WTC11 (cell line): Measurements from ENCODE around the gene BAG1. TPM values are rescaled to one million over a fixed set of nuclear protein-coding genes. Genes with fewer than 3 reads are reported as not detected.
A peak's percentile ranks its signal among the peaks of the same experiment; 100 is the strongest.

Experiments used
- ATAC-seq: fragments of 200-7000 bp; cut with Tn5 transposase; 2 replicates; pipeline ENCODE4 v1.10.0; 2021; ENCODE audit warnings: mild to moderate bottlenecking, moderate library complexity
- CTCF ChIA-PET: fragments of 300-600 bp; sonication (Branson Sonifier 250); formaldehyde crosslinking; loops from one replicate; lab custom pipeline; 2021; ENCODE audit warnings: antibody characterized with exemption; lab: Charles Lee
- POLR2A ChIA-PET: fragments of 350-600 bp; sonication (Branson Sonifier 250); formaldehyde crosslinking; loops from one replicate; lab custom pipeline; 2021; ENCODE audit warnings: antibody characterized with exemption; lab: Charles Lee
- DNase-seq: peaks from one replicate; pipeline ENCODE4 v3.0.0; 2021; ENCODE audit warnings: low spot score
- H3K27ac Mint-ChIP-seq: 2 replicates; pipeline ENCODE4 v1.8.0; 2021; ENCODE audit warnings: mixed read lengths
- H3K27me3 Mint-ChIP-seq: 2 replicates; pipeline ENCODE4 v1.8.0; 2021; ENCODE audit warnings: low read depth, mild to moderate bottlenecking, moderate library complexity, mixed read lengths
- H3K36me3 Mint-ChIP-seq: 2 replicates; pipeline ENCODE4 v1.8.0; 2021; ENCODE audit warnings: mixed read lengths
- H3K4me1 Mint-ChIP-seq: 2 replicates; pipeline ENCODE4 v1.8.0; 2022; ENCODE audit warnings: mixed read lengths
- H3K4me3 Mint-ChIP-seq: 2 replicates; pipeline ENCODE4 v1.8.0; 2021; ENCODE audit warnings: mild to moderate bottlenecking, moderate library complexity, mixed read lengths
- H3K9me3 Mint-ChIP-seq: 2 replicates; pipeline ENCODE4 v1.8.0; 2021; ENCODE audit warnings: mixed read lengths
- ATF1 ChIP-seq: sonication (generic); formaldehyde crosslinking; IDR thresholded peaks from 2 replicates; pipeline ENCODE4 v1.8.1; 2023; ENCODE audit warnings: mild to moderate bottlenecking, moderate library complexity, missing genetic modification reagents
- E2F5 ChIP-seq: sonication (generic); formaldehyde crosslinking; IDR thresholded peaks from 2 replicates; pipeline ENCODE4 v1.8.1; 2022; ENCODE audit warnings: mild to moderate bottlenecking, moderate library complexity, missing genetic modification reagents
- ELF4 ChIP-seq: sonication (generic); formaldehyde crosslinking; IDR thresholded peaks from 2 replicates; pipeline ENCODE4 v1.8.1; 2022; ENCODE audit warnings: low read depth, mild to moderate bottlenecking, moderate library complexity, missing genetic modification reagents
- ETV6 ChIP-seq: sonication (generic); formaldehyde crosslinking; IDR thresholded peaks from 2 replicates; pipeline ENCODE4 v1.8.1; 2022; ENCODE audit warnings: mild to moderate bottlenecking, missing genetic modification reagents
- GRHL2 ChIP-seq: fragments of 250-450 bp; sonication (Bioruptor Pico); IDR thresholded peaks from 2 replicates; pipeline ENCODE4 v1.8.0; 2022; ENCODE audit warnings: mild to moderate bottlenecking, moderate library complexity; ENCODE audit not compliant: insufficient replicate concordance, severe bottlenecking
- MXD4 ChIP-seq: fragments of 250-450 bp; sonication (Bioruptor Pico); IDR thresholded peaks from 2 replicates; pipeline ENCODE4 v1.8.0; 2021; ENCODE audit warnings: mild to moderate bottlenecking, moderate library complexity, borderline replicate concordance
- PRRX2 ChIP-seq: fragments of 250-450 bp; sonication (Bioruptor Pico); IDR thresholded peaks from 2 replicates; pipeline ENCODE4 v1.8.0; 2021; ENCODE audit warnings: mild to moderate bottlenecking
- SOX15 ChIP-seq: fragments of 250-450 bp; sonication (Bioruptor Pico); IDR thresholded peaks from 2 replicates; pipeline ENCODE4 v1.9.0; 2021; ENCODE audit warnings: mild to moderate bottlenecking
- TEAD4 ChIP-seq: sonication (generic); formaldehyde crosslinking; IDR thresholded peaks from 2 replicates; pipeline ENCODE4 v1.8.0; 2022; ENCODE audit warnings: mild to moderate bottlenecking, missing genetic modification reagents
- ZNF317 ChIP-seq: sonication (generic); formaldehyde crosslinking; IDR thresholded peaks from 2 replicates; pipeline ENCODE4 v1.8.1; 2023; ENCODE audit warnings: low read depth, mild to moderate bottlenecking, moderate library complexity, missing genetic modification reagents, borderline replicate concordance
- ZNF512 ChIP-seq: sonication (generic); formaldehyde crosslinking; IDR thresholded peaks from 2 replicates; pipeline ENCODE4 v1.8.1; 2022; ENCODE audit warnings: missing genetic modification reagents, borderline replicate concordance
- ZNF671 ChIP-seq: fragments of 250-450 bp; sonication (Bioruptor Pico); IDR thresholded peaks from 2 replicates; pipeline ENCODE4 v1.8.0; 2021; ENCODE audit warnings: mild to moderate bottlenecking
- total RNA-seq: library from RNA; stranded (reverse); gene quantifications from 3 replicates; pipeline ENCODE4 v1.2.3, GENCODE V29; 2021
- TF ChIP-seq, protein P1 (sequence below): sonication (generic); formaldehyde crosslinking; conservative IDR thresholded peaks from 2 replicates; pipeline ENCODE4 v1.8.1; 2022; ENCODE audit warnings: mild to moderate bottlenecking, missing genetic modification reagents
- TF ChIP-seq, protein P2 (sequence below): sonication (generic); formaldehyde crosslinking; IDR thresholded peaks from 2 replicates; pipeline ENCODE4 v1.8.1; 2022; ENCODE audit warnings: low read depth, missing genetic modification reagents, borderline replicate concordance
- TF ChIP-seq, protein P3 (sequence below): fragments of 250-450 bp; sonication (Bioruptor Pico); IDR thresholded peaks from 2 replicates; pipeline ENCODE4 v1.9.0; 2021; ENCODE audit warnings: mild to moderate bottlenecking
- TF ChIP-seq, protein P4 (sequence below): fragments of 250-450 bp; sonication (Bioruptor Pico); IDR thresholded peaks from 2 replicates; pipeline ENCODE4 v1.9.0; 2021; ENCODE audit warnings: moderate library complexity, mild to moderate bottlenecking, inconsistent platforms, borderline replicate concordance
- TF ChIP-seq, protein P5 (sequence below): sonication (generic); formaldehyde crosslinking; IDR thresholded peaks from 2 replicates; pipeline ENCODE4 v1.8.1; 2023; ENCODE audit warnings: mild to moderate bottlenecking, missing genetic modification reagents
- TF ChIP-seq, protein P6 (sequence below): sonication (generic); formaldehyde crosslinking; IDR thresholded peaks from 2 replicates; pipeline ENCODE4 v1.8.1; 2023; ENCODE audit warnings: mild to moderate bottlenecking, missing genetic modification reagents, borderline replicate concordance
- TF ChIP-seq, protein P7 (sequence below): sonication (generic); formaldehyde crosslinking; IDR thresholded peaks from 2 replicates; pipeline ENCODE4 v1.8.1; 2022; ENCODE audit warnings: low read depth, mild to moderate bottlenecking, moderate library complexity, missing genetic modification reagents, borderline replicate concordance

Gene BAG1
- total RNA-seq, 1 experiment from 2014 or later = 52.9 TPM

DNA sequence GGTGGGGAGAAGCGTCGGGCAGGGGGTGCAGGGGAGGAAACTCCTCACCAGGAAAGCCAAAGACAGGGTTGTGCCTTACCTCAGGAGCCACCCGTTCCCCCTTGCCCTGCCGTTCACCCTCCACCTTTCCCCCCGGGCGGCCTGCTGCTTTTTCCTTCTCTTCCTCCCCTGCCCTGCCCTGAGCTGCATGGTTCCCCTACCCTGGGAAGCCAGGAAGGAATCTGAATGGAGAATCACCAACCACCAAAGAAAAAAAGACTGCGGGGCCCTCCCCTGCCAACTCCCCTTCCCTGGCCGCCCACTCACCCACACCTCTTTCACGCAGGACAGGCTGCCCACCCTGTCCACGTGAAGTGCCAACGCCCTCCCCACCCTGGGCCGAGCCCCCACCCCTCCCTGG lies 25.0 kb upstream of the BAG1 start:
- peak overlapping the region; percentile 99 for H3K4me3 Mint-ChIP-seq
- peak overlapping the region; percentile 99; the same call in 1 of the 2 replicates for H3K27ac Mint-ChIP-seq
- no peak for DNase-seq
- no peaks in the 10 kb centered on the region for H3K27me3 Mint-ChIP-seq
- no peak for ATAC-seq
- H3K9me3 Mint-ChIP-seq = no peaks in the 10 kb centered on the region
- TF ChIP-seq SOX15 (CRISPR knock-in tag) (no peak), ZNF671 (CRISPR knock-in tag) (no peak), PRRX2 (CRISPR knock-in tag) (no peak)
- TF ChIP-seq, all 79 proteins: peak for 0
- CTCF ChIA-PET = interaction anchor here (0.6 to 1.7 kb wide), 4 partner anchors 126 to 195 kb away, joined by 3 to 7 read pairs (median 5); no protein-coding TSS in a partner anchor
- peaks cover 4% of the 10 kb centered on the region for H3K36me3 Mint-ChIP-seq
- POLR2A ChIA-PET = interaction anchor here (1.2 to 1.5 kb wide), 5 partner anchors 13 to 264 kb away, joined by 3 to 13 read pairs (median 6); partner anchors contain the start of genes BAG1, CHMP5, DNAJA1 and NOL6
- peaks cover 14% of the 10 kb centered on the region for H3K4me1 Mint-ChIP-seq

DNA sequence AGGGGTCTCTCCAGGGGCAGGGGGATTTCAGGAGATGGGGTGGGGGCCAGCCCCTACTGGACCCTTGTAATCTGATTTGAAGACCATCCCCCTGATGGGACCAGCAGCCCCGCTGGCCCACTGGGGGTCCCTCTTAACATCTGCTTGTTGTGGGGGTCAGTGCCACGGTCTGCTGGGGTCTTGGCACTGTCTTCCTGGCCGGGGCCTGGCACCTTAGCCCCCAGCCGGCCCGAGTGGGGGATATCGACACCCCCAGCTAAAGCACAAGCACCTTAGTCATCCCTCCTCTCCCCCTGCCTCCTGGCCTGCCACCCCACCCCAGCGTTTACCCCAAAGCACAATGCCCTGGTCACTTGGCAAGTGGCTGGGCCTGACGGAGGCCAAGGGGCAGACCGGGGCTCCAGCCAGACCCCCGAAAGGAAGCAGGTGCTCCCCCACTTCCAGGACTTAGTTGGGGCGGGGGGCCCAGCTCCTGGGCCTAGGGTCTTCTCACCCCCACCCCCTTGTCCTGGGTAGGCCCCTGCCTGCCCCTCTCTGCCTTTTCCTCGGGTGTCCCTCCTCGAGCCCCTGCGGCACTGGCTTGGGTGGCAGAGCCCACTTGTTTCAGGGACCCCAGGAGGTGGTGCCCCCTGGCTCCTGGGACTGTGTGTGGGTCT lies 24.4 kb upstream of the BAG1 start:
- Mint-ChIP-seq H3K4me3 (peak overlapping the region; percentile 99; the same call in 1 of the 2 replicates), H3K27ac (no peak overlapping the region), H3K4me1 (peaks cover 14% of the 10 kb centered on the region), H3K27me3 (no peaks in the 10 kb centered on the region), H3K36me3 (no peaks in the 10 kb centered on the region; the same call in 1 of the 2 replicates), H3K9me3 (no peaks in the 10 kb centered on the region)
- DNase-seq (no peak), ATAC-seq (no peak)
- POLR2A ChIA-PET = interaction anchor here (1.5 kb wide), 1 partner anchor 264 kb away, joined by 11 read pairs; the partner anchor contains the start of gene DNAJA1
- CTCF ChIA-PET = no interaction called here
- TF ChIP-seq TEAD4 (CRISPR knock-in tag) (no peak), ELF4 (no peak), MXD4 (CRISPR knock-in tag) (no peak), ZNF512 (no peak), ATF1 (CRISPR knock-in tag) (no peak), E2F5 (CRISPR knock-in tag) (no peak), ETV6 (no peak), GRHL2 (CRISPR knock-in tag) (no peak), ZNF317 (no peak)
- TF ChIP-seq, protein P1, sequence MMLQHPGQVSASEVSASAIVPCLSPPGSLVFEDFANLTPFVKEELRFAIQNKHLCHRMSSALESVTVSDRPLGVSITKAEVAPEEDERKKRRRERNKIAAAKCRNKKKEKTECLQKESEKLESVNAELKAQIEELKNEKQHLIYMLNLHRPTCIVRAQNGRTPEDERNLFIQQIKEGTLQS (CRISPR knock-in tag) = no peak
- TF ChIP-seq, protein P2, sequence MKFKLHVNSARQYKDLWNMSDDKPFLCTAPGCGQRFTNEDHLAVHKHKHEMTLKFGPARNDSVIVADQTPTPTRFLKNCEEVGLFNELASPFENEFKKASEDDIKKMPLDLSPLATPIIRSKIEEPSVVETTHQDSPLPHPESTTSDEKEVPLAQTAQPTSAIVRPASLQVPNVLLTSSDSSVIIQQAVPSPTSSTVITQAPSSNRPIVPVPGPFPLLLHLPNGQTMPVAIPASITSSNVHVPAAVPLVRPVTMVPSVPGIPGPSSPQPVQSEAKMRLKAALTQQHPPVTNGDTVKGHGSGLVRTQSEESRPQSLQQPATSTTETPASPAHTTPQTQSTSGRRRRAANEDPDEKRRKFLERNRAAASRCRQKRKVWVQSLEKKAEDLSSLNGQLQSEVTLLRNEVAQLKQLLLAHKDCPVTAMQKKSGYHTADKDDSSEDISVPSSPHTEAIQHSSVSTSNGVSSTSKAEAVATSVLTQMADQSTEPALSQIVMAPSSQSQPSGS = no peak
- TF ChIP-seq, protein P3, sequence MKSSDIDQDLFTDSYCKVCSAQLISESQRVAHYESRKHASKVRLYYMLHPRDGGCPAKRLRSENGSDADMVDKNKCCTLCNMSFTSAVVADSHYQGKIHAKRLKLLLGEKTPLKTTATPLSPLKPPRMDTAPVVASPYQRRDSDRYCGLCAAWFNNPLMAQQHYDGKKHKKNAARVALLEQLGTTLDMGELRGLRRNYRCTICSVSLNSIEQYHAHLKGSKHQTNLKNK (CRISPR knock-in tag) = no peak
- TF ChIP-seq, protein P4, sequence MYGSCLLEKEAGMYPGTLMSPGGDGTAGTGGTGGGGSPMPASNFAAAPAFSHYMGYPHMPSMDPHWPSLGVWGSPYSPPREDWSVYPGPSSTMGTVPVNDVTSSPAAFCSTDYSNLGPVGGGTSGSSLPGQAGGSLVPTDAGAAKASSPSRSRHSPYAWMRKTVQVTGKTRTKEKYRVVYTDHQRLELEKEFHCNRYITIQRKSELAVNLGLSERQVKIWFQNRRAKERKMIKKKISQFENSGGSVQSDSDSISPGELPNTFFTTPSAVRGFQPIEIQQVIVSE (CRISPR knock-in tag) = no peak
- TF ChIP-seq, protein P5, sequence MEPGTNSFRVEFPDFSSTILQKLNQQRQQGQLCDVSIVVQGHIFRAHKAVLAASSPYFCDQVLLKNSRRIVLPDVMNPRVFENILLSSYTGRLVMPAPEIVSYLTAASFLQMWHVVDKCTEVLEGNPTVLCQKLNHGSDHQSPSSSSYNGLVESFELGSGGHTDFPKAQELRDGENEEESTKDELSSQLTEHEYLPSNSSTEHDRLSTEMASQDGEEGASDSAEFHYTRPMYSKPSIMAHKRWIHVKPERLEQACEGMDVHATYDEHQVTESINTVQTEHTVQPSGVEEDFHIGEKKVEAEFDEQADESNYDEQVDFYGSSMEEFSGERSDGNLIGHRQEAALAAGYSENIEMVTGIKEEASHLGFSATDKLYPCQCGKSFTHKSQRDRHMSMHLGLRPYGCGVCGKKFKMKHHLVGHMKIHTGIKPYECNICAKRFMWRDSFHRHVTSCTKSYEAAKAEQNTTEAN (CRISPR knock-in tag) = no peak
- TF ChIP-seq, protein P6, sequence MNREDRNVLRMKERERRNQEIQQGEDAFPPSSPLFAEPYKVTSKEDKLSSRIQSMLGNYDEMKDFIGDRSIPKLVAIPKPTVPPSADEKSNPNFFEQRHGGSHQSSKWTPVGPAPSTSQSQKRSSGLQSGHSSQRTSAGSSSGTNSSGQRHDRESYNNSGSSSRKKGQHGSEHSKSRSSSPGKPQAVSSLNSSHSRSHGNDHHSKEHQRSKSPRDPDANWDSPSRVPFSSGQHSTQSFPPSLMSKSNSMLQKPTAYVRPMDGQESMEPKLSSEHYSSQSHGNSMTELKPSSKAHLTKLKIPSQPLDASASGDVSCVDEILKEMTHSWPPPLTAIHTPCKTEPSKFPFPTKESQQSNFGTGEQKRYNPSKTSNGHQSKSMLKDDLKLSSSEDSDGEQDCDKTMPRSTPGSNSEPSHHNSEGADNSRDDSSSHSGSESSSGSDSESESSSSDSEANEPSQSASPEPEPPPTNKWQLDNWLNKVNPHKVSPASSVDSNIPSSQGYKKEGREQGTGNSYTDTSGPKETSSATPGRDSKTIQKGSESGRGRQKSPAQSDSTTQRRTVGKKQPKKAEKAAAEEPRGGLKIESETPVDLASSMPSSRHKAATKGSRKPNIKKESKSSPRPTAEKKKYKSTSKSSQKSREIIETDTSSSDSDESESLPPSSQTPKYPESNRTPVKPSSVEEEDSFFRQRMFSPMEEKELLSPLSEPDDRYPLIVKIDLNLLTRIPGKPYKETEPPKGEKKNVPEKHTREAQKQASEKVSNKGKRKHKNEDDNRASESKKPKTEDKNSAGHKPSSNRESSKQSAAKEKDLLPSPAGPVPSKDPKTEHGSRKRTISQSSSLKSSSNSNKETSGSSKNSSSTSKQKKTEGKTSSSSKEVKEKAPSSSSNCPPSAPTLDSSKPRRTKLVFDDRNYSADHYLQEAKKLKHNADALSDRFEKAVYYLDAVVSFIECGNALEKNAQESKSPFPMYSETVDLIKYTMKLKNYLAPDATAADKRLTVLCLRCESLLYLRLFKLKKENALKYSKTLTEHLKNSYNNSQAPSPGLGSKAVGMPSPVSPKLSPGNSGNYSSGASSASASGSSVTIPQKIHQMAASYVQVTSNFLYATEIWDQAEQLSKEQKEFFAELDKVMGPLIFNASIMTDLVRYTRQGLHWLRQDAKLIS = no peak
- TF ChIP-seq, protein P7, sequence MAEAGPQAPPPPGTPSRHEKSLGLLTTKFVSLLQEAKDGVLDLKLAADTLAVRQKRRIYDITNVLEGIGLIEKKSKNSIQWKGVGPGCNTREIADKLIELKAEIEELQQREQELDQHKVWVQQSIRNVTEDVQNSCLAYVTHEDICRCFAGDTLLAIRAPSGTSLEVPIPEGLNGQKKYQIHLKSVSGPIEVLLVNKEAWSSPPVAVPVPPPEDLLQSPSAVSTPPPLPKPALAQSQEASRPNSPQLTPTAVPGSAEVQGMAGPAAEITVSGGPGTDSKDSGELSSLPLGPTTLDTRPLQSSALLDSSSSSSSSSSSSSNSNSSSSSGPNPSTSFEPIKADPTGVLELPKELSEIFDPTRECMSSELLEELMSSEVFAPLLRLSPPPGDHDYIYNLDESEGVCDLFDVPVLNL (CRISPR knock-in tag) = no peak
